Sigmoid colon (tissue), 7 donors: Measurements from ENCODE around the gene PALM3. TPM values are rescaled to one million over a fixed set of nuclear protein-coding genes. Genes with fewer than 3 reads are reported as not detected.

ENCODE experiments used
- DNase-seq: peaks from one replicate; pipeline ENCODE4 v3.0.0-alpha.2; 2019
- H3K27ac ChIP-seq, 4 donors: fragments of 200-600 bp; sonication (generic); one replicate each; pipeline ENCODE4 v1.5.1; 2016 to 2019; ENCODE audit warnings: mild to moderate bottlenecking in 1 of 4
- H3K27me3 ChIP-seq, 3 donors: fragments of 200-600 bp; sonication (generic); one replicate each; pipeline ENCODE4 v1.5.1; 2019; ENCODE audit warnings: mild to moderate bottlenecking in 1 of 3
- H3K36me3 ChIP-seq, 4 donors: fragments of 200-600 bp; sonication (generic); one replicate each; pipeline ENCODE4 v1.5.1; 2016 to 2019
- H3K4me1 ChIP-seq, 4 donors: fragments of 200-600 bp; sonication (generic); one replicate each; pipeline ENCODE4 v1.5.1; 2017 to 2019
- H3K4me3 ChIP-seq, 4 donors: fragments of 200-600 bp; sonication (generic); one replicate each; pipeline ENCODE4 v1.5.1; 2017 to 2019; ENCODE audit warnings: mild to moderate bottlenecking in 2 of 4, moderate library complexity in 1 of 4
- H3K9me3 ChIP-seq, 4 donors: fragments of 200-600 bp in 3 of 4; sonication (generic) in 3 of 4; one replicate each; pipeline versions ENCODE4 v1.5.1 to v1.6.1; 2013 to 2019
- EP300 ChIP-seq, 4 donors: sonication (generic); formaldehyde crosslinking; IDR thresholded peaks; one replicate each; pipeline ENCODE4 v1.6.1; 2017; ENCODE audit warnings: antibody characterized with exemption in 4 of 4
- POLR2A ChIP-seq, 2 donors: fragments of 450-650 bp; IDR thresholded peaks; one replicate each; pipeline ENCODE4 v1.6.1; 2016; ENCODE audit warnings: antibody characterized with exemption in 2 of 2, mild to moderate bottlenecking in 2 of 2, moderate library complexity in 2 of 2
- POLR2AphosphoS5 ChIP-seq, 4 donors: sonication (generic); formaldehyde crosslinking; IDR thresholded peaks; one replicate each; pipeline ENCODE4 v1.6.1; 2017; ENCODE audit warnings: antibody characterized with exemption in 4 of 4
- WGBS, 2 donors: extraction: QIAGEN DNeasy Blood & Tissue Kit; methylation state at CpG; one replicate each; pipeline ENCODE4 v1.1.7; 2013; 5-methylcytosine and 5-hydroxymethylcytosine counted together
- intact Hi-C: fragments of 100-400 bp; cut with DNase I; formaldehyde crosslinking; loops from one replicate; pipeline ENCODE4 v1.15.1; 2023
- polyA plus RNA-seq, 3 donors: library from polyadenylated mRNA; stranded (reverse); fragments of 200-250 nt; gene quantifications; one replicate each; pipeline ENCODE4 v1.2.3, GENCODE V29; 2013
- total RNA-seq, 4 donors: library from RNA; depleted of rRNA; stranded (reverse); fragments of >200 nt; gene quantifications; one replicate each; pipeline ENCODE4 v1.1.0, GENCODE V29; 2016
- TF ChIP-seq, protein P1 (sequence below), 4 experiments: fragments of 450-650 bp in 3 of 4; fragments of 200-600 bp in 1 of 4; IDR thresholded peaks; one replicate each; pipeline ENCODE4 v1.5.1; 2016 to 2019; ENCODE audit warnings: antibody characterized with exemption in 4 of 4, mild to moderate bottlenecking in 3 of 4, moderate library complexity in 2 of 4
- donor health status: healthy with polysubstance abuse.
- donor health status: Bipolar disorder and iron deficiency.
- donor health status: healthy.

PALM3 gene
- total and polyA plus RNA-seq, 7 donors, result 0.41 to 1.5 (median 0.66) TPM; not detected in 4

GRCh38 chr19:14106840-14107239 lies 45.0 kb upstream of the PALM3 start:
- Histone ChIP-seq H3K9me3 (no peaks in the 10 kb centered on the region), H3K27ac (peak overlapping the region; percentile 78 to 89 (median 78)), H3K4me3 (no peak overlapping the region), H3K36me3 (peaks cover 17 to 49% (median 34%) of the 10 kb centered on the region in 4 donors), H3K27me3 (no peaks in the 10 kb centered on the region), H3K4me1 (peaks cover 0 to 44% (median 26%) of the 10 kb centered on the region in 4 donors)
- DNase-seq, result no peak
- no peak for TF ChIP-seq POLR2AphosphoS5 (IDR thresholded peaks at IDR 0.05)
- TF ChIP-seq, protein P1, sequence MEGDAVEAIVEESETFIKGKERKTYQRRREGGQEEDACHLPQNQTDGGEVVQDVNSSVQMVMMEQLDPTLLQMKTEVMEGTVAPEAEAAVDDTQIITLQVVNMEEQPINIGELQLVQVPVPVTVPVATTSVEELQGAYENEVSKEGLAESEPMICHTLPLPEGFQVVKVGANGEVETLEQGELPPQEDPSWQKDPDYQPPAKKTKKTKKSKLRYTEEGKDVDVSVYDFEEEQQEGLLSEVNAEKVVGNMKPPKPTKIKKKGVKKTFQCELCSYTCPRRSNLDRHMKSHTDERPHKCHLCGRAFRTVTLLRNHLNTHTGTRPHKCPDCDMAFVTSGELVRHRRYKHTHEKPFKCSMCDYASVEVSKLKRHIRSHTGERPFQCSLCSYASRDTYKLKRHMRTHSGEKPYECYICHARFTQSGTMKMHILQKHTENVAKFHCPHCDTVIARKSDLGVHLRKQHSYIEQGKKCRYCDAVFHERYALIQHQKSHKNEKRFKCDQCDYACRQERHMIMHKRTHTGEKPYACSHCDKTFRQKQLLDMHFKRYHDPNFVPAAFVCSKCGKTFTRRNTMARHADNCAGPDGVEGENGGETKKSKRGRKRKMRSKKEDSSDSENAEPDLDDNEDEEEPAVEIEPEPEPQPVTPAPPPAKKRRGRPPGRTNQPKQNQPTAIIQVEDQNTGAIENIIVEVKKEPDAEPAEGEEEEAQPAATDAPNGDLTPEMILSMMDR (IDR thresholded peaks at IDR 0.05), result no peak
- no peak for TF ChIP-seq EP300 (IDR thresholded peaks at IDR 0.05)
- TF ChIP-seq POLR2A (IDR thresholded peaks at IDR 0.05), result no peak
- 92 to 94% methylated on average over 16 of the region's 16 CpGs for WGBS, 2 donors
- intact Hi-C loops, result no loop called here

DNA sequence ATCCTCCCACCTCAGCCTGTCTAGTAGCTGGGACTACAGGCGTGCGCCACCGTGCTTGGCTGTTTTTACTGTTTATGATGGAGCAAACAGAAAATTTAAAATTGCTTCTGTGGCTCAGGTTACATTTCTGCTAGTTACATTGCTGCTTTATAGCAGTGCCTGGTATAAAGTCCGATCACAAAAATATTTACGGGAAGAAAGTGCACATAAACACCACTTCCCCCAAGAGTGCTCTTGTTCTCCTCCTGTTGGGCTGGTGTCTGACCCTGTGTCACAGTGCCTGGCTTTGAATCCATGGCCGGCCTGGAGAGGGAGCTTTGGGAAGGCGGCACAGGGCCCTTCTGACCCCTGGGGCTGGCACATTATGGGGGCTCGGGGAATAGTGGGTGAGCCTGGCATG lies 43.8 kb upstream of the PALM3 start:
- no peak for DNase-seq
- H3K4me3 ChIP-seq, result no peak overlapping the region
- TF ChIP-seq POLR2AphosphoS5 (IDR thresholded peaks at IDR 0.05) (no peak), EP300 (IDR thresholded peaks at IDR 0.05) (no peak)
- H3K27ac ChIP-seq, result peak overlapping the region in 3 of 4 donors; percentile 22 to 89 (median 35)
- H3K27me3 ChIP-seq, result no peaks in the 10 kb centered on the region
- intact Hi-C loops, result no loop called here
- H3K9me3 ChIP-seq, result no peaks in the 10 kb centered on the region
- 28 to 76% methylated on average over 8 of the region's 8 CpGs for WGBS, 2 donors
- H3K4me1 ChIP-seq, result peaks cover 0 to 34% (median 19%) of the 10 kb centered on the region in 4 donors
- H3K36me3 ChIP-seq, result peaks cover 23 to 60% (median 43%) of the 10 kb centered on the region in 4 donors

DNA sequence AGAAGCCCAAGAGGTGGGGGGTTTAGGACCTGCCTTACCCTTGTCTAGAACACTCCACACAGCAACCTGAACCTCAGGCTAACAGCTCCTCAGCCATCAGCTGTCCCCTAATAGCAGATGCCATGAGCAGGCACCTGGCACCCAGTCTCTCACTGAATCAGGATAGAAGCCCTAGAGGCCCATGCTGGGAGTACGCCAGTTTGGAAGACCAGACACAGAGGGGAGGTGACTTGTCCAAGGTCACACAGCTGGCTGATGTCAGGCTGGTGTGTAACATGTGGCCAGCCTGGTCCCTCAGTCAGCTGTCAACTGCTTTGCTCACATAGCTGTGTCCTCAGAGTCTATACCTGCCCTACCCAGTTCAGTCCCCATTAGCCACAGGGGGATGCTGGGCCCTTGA lies 41.4 kb upstream of the PALM3 start:
- H3K27ac ChIP-seq, result no peak overlapping the region
- H3K27me3 ChIP-seq, result no peaks in the 10 kb centered on the region
- intact Hi-C loops, result no loop called here
- DNase-seq, result no peak
- WGBS, 2 donors, result 89 to 96% methylated on average over 1 of the region's 1 CpG
- peaks cover 0 to 15% (median 14%) of the 10 kb centered on the region in 4 donors for H3K4me1 ChIP-seq
- H3K4me3 ChIP-seq, result no peak overlapping the region
- no peaks in the 10 kb centered on the region for H3K9me3 ChIP-seq
- H3K36me3 ChIP-seq, result peaks cover 24 to 83% (median 48%) of the 10 kb centered on the region in 4 donors
- TF ChIP-seq POLR2A (IDR thresholded peaks at IDR 0.05), result no peak
- TF ChIP-seq EP300 (IDR thresholded peaks at IDR 0.05), result no peak
- TF ChIP-seq, protein P1 (IDR thresholded peaks at IDR 0.05), result no peak
- TF ChIP-seq POLR2AphosphoS5 (IDR thresholded peaks at IDR 0.05), result no peak

- intact Hi-C loops, result no loop called here
- peaks cover 24 to 89% (median 50%) of the 10 kb centered on the region in 4 donors for H3K36me3 ChIP-seq
- WGBS, 2 donors, result 88 to 91% methylated on average over 10 of the region's 10 CpGs
- peaks cover 0 to 10% (median 9%) of the 10 kb centered on the region in 4 donors for H3K4me1 ChIP-seq
- H3K27me3 ChIP-seq, result no peaks in the 10 kb centered on the region
- no peak overlapping the region for H3K4me3 ChIP-seq
- no peaks in the 10 kb centered on the region for H3K9me3 ChIP-seq
- DNase-seq, result no peak
- TF ChIP-seq POLR2AphosphoS5 (IDR thresholded peaks at IDR 0.05) (no peak), EP300 (IDR thresholded peaks at IDR 0.05) (no peak), POLR2A (IDR thresholded peaks at IDR 0.05) (no peak)
- TF ChIP-seq, protein P1 (IDR thresholded peaks at IDR 0.05), result no peak
- H3K27ac ChIP-seq, result no peak overlapping the region
Observed at GRCh38 chr19:14102756-14103155, 40.9 kb upstream of the PALM3 start.

- TF ChIP-seq, protein P1 (IDR thresholded peaks at IDR 0.05), result no peak
- Histone ChIP-seq H3K27ac (no peak overlapping the region), H3K4me3 (no peak overlapping the region), H3K27me3 (no peaks in the 10 kb centered on the region), H3K36me3 (peaks cover 24 to 94% (median 55%) of the 10 kb centered on the region in 4 donors), H3K4me1 (peaks cover 0 to 4% (median 3%) of the 10 kb centered on the region in 4 donors), H3K9me3 (no peaks in the 10 kb centered on the region)
- intact Hi-C loops, result no loop called here
- WGBS, 2 donors, result 88% methylated on average over 11 of the region's 11 CpGs
- DNase-seq, result no peak
Observed at GRCh38 chr19:14102102-14102696, 40.3 kb upstream of the PALM3 start.
